ENCODE measurements around the gene SPTBN4. TPM values are rescaled to one million over a fixed set of nuclear protein-coding genes. Genes with fewer than 3 reads are reported as not detected.
"Not testable (repeated sequence)": the region's sequence is repeated elsewhere in the genome, so short reads cannot be mapped to it uniquely, and the experiment has no call there.

The SPTBN4 gene
- total RNA-seq, 1 experiment from 2014 or later: 0.82 TPM

GRCh38 chr19:40542202-40542859, 75.5 kb downstream of the SPTBN4 start:
- H3K27me3 ChIP-seq (replicated peaks; ENCODE audit: control insufficient read depth, insufficient read depth, low read length): no peaks in the 10 kb centered on the region
- Mint-ChIP-seq H3K36me3 (ENCODE audit: insufficient read depth, unreplicated experiment) (no peaks in the 10 kb centered on the region), H3K4me3 (ENCODE audit: unreplicated experiment) (no peak overlapping the region), H3K27me3 (ENCODE audit: insufficient read depth, unreplicated experiment) (peaks cover 2% of the 10 kb centered on the region), H3K9me3 (ENCODE audit: unreplicated experiment) (no peaks in the 10 kb centered on the region), H3K4me1 (ENCODE audit: low read depth, unreplicated experiment) (no peaks in the 10 kb centered on the region), H3K27ac (ENCODE audit: unreplicated experiment) (no peak overlapping the region)
- no peak for DNase-seq
- intact Hi-C loops (cut with micrococcal nuclease; ENCODE audit: unreplicated experiment): no loop called here
- ChIA-PET POLR2A (no interaction called here), CTCF (interaction anchor here (0.6 to 2.0 kb wide), 4 partner anchors 9 to 237 kb away, joined by 3 to 11 read pairs (median 5); no protein-coding TSS in a partner anchor)
- peaks cover 6% of the 10 kb centered on the region; the same call in 1 of the 2 replicates for H3K9me3 ChIP-seq
- no TSS peak for BruUV-seq (replicated peaks)
- no peaks in the 10 kb centered on the region for H3K36me3 ChIP-seq (ENCODE audit: control insufficient read depth, insufficient read depth, low read length)
- no peak for TF ChIP-seq CTCF (IDR thresholded peaks at IDR 0.05; ENCODE audit: insufficient read depth in 1 of 2, low read depth in 1 of 2, low read length in 1 of 2, severe bottlenecking in 1 of 2, unreplicated experiment in 1 of 2)
- no peaks in the 10 kb centered on the region for H3K4me1 ChIP-seq
- H3K4me3 ChIP-seq (ENCODE audit: low read depth, low read length): no peak overlapping the region

- CTCF ChIA-PET: interaction anchor here (0.5 to 0.6 kb wide), 2 partner anchors 12 to 16 kb away, joined by 3 to 6 read pairs; no protein-coding TSS in a partner anchor
These were observed 76.3 kb downstream of the SPTBN4 start for GRCh38 chr19:40543029-40543597.

GRCh38 chr19:40546153-40546841, 79.5 kb downstream of the SPTBN4 start:
- intact Hi-C loops (cut with micrococcal nuclease; ENCODE audit: unreplicated experiment); H3K4me3 ChIP-seq (ENCODE audit: low read depth, low read length); H3K36me3 ChIP-seq (ENCODE audit: control insufficient read depth, insufficient read depth, low read length); H3K4me3 Mint-ChIP-seq (ENCODE audit: unreplicated experiment); H3K9me3 ChIP-seq; BruUV-seq (replicated peaks); H3K27me3 Mint-ChIP-seq (ENCODE audit: insufficient read depth, unreplicated experiment); H3K27me3 ChIP-seq (replicated peaks; ENCODE audit: control insufficient read depth, insufficient read depth, low read length); H3K36me3 Mint-ChIP-seq (ENCODE audit: insufficient read depth, unreplicated experiment); H3K27ac Mint-ChIP-seq (ENCODE audit: unreplicated experiment); H3K4me1 ChIP-seq; DNase-seq; H3K9me3 Mint-ChIP-seq (ENCODE audit: unreplicated experiment); H3K4me1 Mint-ChIP-seq (ENCODE audit: low read depth, unreplicated experiment); POLR2A ChIA-PET: not testable (repeated sequence)
- CTCF ChIA-PET: interaction anchor here (0.6 kb wide), 1 partner anchor 125 kb away, joined by 3 read pairs; no protein-coding TSS in a partner anchor

More at GRCh38 chr19:40543029-40543597, 76.3 kb downstream of the SPTBN4 start:
- Histone ChIP-seq H3K9me3 (peaks cover 6% of the 10 kb centered on the region; the same call in 1 of the 2 replicates), H3K27me3 (replicated peaks; ENCODE audit: control insufficient read depth, insufficient read depth, low read length) (no peaks in the 10 kb centered on the region), H3K4me1 (no peaks in the 10 kb centered on the region), H3K4me3 (ENCODE audit: low read depth, low read length) (no peak overlapping the region), H3K36me3 (ENCODE audit: control insufficient read depth, insufficient read depth, low read length) (no peaks in the 10 kb centered on the region)
- no peak overlapping the region for H3K27ac Mint-ChIP-seq (ENCODE audit: unreplicated experiment)
- no TSS peak for BruUV-seq (replicated peaks)
- POLR2A ChIA-PET: no interaction called here
- peaks cover 2% of the 10 kb centered on the region for H3K27me3 Mint-ChIP-seq (ENCODE audit: insufficient read depth, unreplicated experiment)
- TF ChIP-seq CTCF (IDR thresholded peaks at IDR 0.05; ENCODE audit: insufficient read depth in 1 of 2, low read depth in 1 of 2, low read length in 1 of 2, severe bottlenecking in 1 of 2, unreplicated experiment in 1 of 2): no peak
- no peaks in the 10 kb centered on the region for H3K4me1 Mint-ChIP-seq (ENCODE audit: low read depth, unreplicated experiment)
- no peak for DNase-seq
- intact Hi-C loops (cut with micrococcal nuclease; ENCODE audit: unreplicated experiment): no loop called here
- no peaks in the 10 kb centered on the region for H3K36me3 Mint-ChIP-seq (ENCODE audit: insufficient read depth, unreplicated experiment)
- no peak overlapping the region for H3K4me3 Mint-ChIP-seq (ENCODE audit: unreplicated experiment)
- no peaks in the 10 kb centered on the region for H3K9me3 Mint-ChIP-seq (ENCODE audit: unreplicated experiment)

- H3K4me1 Mint-ChIP-seq (ENCODE audit: low read depth, unreplicated experiment); H3K4me1 ChIP-seq; H3K36me3 Mint-ChIP-seq (ENCODE audit: insufficient read depth, unreplicated experiment); H3K27me3 ChIP-seq (replicated peaks; ENCODE audit: control insufficient read depth, insufficient read depth, low read length); H3K9me3 Mint-ChIP-seq (ENCODE audit: unreplicated experiment); H3K9me3 ChIP-seq; intact Hi-C loops (cut with micrococcal nuclease; ENCODE audit: unreplicated experiment); H3K27me3 Mint-ChIP-seq (ENCODE audit: insufficient read depth, unreplicated experiment); H3K27ac Mint-ChIP-seq (ENCODE audit: unreplicated experiment); H3K4me3 Mint-ChIP-seq (ENCODE audit: unreplicated experiment); DNase-seq; H3K4me3 ChIP-seq (ENCODE audit: low read depth, low read length); H3K36me3 ChIP-seq (ENCODE audit: control insufficient read depth, insufficient read depth, low read length); POLR2A ChIA-PET; BruUV-seq (replicated peaks): not testable (repeated sequence)
- CTCF ChIA-PET: interaction anchor here (0.6 kb wide), 1 partner anchor 126 kb away, joined by 3 read pairs; no protein-coding TSS in a partner anchor
These were observed 80.4 kb downstream of the SPTBN4 start for GRCh38 chr19:40547190-40547589.
